HepG2 (cell line): ENCODE measurements around the gene ANKLE1. TPM values are rescaled to one million over a fixed set of nuclear protein-coding genes. Genes with fewer than 3 reads are reported as not detected.

ENCODE experiments used
- ATM ChIP-seq: fragments of 450-650 bp; IDR thresholded peaks from 2 replicates; pipeline ENCODE4 v1.7.1; 2017; ENCODE audit warnings: mild to moderate bottlenecking, borderline replicate concordance
- EHMT2 ChIP-seq: fragments of 200-600 bp; sonication (generic); IDR thresholded peaks from 2 replicates; pipeline ENCODE4 v1.7.0; 2017; ENCODE audit warnings: antibody characterized with exemption, low read depth, low read length, borderline replicate concordance
- HHEX ChIP-seq: IDR thresholded peaks from 2 replicates; pipeline ENCODE4 v1.6.1; 2016; ENCODE audit warnings: control low read depth
- KDM5B ChIP-seq: sonication (generic); formaldehyde crosslinking; IDR thresholded peaks from 2 replicates; pipeline ENCODE4 v1.4.0; 2020; ENCODE audit warnings: missing genetic modification reagents, mild to moderate bottlenecking, borderline replicate concordance
- MBD4 ChIP-seq: IDR thresholded peaks from 2 replicates; pipeline ENCODE4 v1.6.1; 2012; ENCODE audit warnings: low read length, inconsistent platforms, borderline replicate concordance
- ONECUT2 ChIP-seq: sonication (generic); formaldehyde crosslinking; IDR thresholded peaks from 2 replicates; pipeline ENCODE4 v1.4.0; 2020; ENCODE audit warnings: missing genetic modification reagents
- RXRB ChIP-seq: IDR thresholded peaks from 2 replicates; pipeline ENCODE4 v1.6.1; 2016; ENCODE audit warnings: borderline replicate concordance, missing genetic modification reagents, missing compliant biosample characterization
- ZBTB21 ChIP-seq: sonication (generic); formaldehyde crosslinking; IDR thresholded peaks from 2 replicates; pipeline ENCODE4 v1.4.0; 2020; ENCODE audit warnings: missing genetic modification reagents
- ZC3H13 ChIP-seq: sonication (generic); formaldehyde crosslinking; IDR thresholded peaks from 2 replicates; pipeline ENCODE4 v1.8.1; 2023; ENCODE audit warnings: mild to moderate bottlenecking, missing genetic modification reagents, moderate library complexity
- ZNF224 ChIP-seq: sonication (generic); formaldehyde crosslinking; IDR thresholded peaks from 2 replicates; pipeline ENCODE4 v1.5.0; 2020; ENCODE audit warnings: mild to moderate bottlenecking, missing genetic modification reagents
- ZNF510 ChIP-seq: sonication (generic); formaldehyde crosslinking; IDR thresholded peaks from 2 replicates; pipeline ENCODE4 v1.4.0; 2020; ENCODE audit warnings: low read depth, mild to moderate bottlenecking, missing genetic modification reagents
- ZNF605 ChIP-seq: sonication (generic); formaldehyde crosslinking; IDR thresholded peaks from 2 replicates; pipeline ENCODE4 v1.8.0; 2022; ENCODE audit warnings: mild to moderate bottlenecking, missing genetic modification reagents
- ZNF670 ChIP-seq: sonication (generic); formaldehyde crosslinking; IDR thresholded peaks from 2 replicates; pipeline ENCODE4 v1.8.0; 2022; ENCODE audit warnings: mild to moderate bottlenecking, missing genetic modification reagents, borderline replicate concordance
- ZNF75D ChIP-seq: sonication (generic); formaldehyde crosslinking; IDR thresholded peaks from 2 replicates; pipeline ENCODE4 v1.8.1; 2023; ENCODE audit warnings: missing genetic modification reagents, mild to moderate bottlenecking, borderline replicate concordance
- polyA plus RNA-seq, 8 experiments: library from polyadenylated mRNA; depleted of rRNA in 3 of 8; stranded (reverse) in 7 of 8; unstranded in 1 of 8; fragments of >200 nt; fragmentation: Illumina TruSeq in 4 of 8; extraction: Trizol in 4 of 8; gene quantifications; 2 replicates each; pipeline versions ENCODE4 v1.2.1 to v1.2.3, GENCODE V29; 2011 to 2016; ENCODE audit warnings: low read depth in 4 of 8, missing spikeins in 1 of 8, mixed read lengths in 1 of 8; ENCODE audit not compliant: insufficient read depth in 1 of 8
- total RNA-seq, 5 experiments: library from RNA; depleted of rRNA; stranded (reverse); fragments of >200 nt; fragmentation: Illumina TruSeq; extraction: Trizol; gene quantifications; 2 replicates each; pipeline ENCODE4 v1.2.3, GENCODE V29; 2016; ENCODE audit warnings: low read depth in 1 of 5
- TF ChIP-seq, protein P1 (sequence below): sonication (generic); formaldehyde crosslinking; IDR thresholded peaks from 2 replicates; pipeline ENCODE4; 2020; ENCODE audit warnings: missing genetic modification reagents, mild to moderate bottlenecking, borderline replicate concordance
- TF ChIP-seq, protein P2 (sequence below): IDR thresholded peaks from 2 replicates; pipeline ENCODE4 v1.6.1; 2012; ENCODE audit warnings: low read depth, low read length, improper control_type of control experiment
- TF ChIP-seq, protein P3 (sequence below): sonication (generic); formaldehyde crosslinking; IDR thresholded peaks from 2 replicates; pipeline ENCODE4 v1.8.1; 2023; ENCODE audit warnings: mild to moderate bottlenecking, missing genetic modification reagents
- TF ChIP-seq, protein P4 (sequence below): sonication (generic); formaldehyde crosslinking; IDR thresholded peaks from 2 replicates; pipeline ENCODE4 v1.4.0; 2020; ENCODE audit warnings: mild to moderate bottlenecking, missing genetic modification reagents, borderline replicate concordance

Gene ANKLE1
- total and polyA plus RNA-seq, 2 of the 13 experiments (the other 11 are each of a cell fraction or from before 2014, with no cell fraction given): 0.69 to 1.5 TPM

DNA sequence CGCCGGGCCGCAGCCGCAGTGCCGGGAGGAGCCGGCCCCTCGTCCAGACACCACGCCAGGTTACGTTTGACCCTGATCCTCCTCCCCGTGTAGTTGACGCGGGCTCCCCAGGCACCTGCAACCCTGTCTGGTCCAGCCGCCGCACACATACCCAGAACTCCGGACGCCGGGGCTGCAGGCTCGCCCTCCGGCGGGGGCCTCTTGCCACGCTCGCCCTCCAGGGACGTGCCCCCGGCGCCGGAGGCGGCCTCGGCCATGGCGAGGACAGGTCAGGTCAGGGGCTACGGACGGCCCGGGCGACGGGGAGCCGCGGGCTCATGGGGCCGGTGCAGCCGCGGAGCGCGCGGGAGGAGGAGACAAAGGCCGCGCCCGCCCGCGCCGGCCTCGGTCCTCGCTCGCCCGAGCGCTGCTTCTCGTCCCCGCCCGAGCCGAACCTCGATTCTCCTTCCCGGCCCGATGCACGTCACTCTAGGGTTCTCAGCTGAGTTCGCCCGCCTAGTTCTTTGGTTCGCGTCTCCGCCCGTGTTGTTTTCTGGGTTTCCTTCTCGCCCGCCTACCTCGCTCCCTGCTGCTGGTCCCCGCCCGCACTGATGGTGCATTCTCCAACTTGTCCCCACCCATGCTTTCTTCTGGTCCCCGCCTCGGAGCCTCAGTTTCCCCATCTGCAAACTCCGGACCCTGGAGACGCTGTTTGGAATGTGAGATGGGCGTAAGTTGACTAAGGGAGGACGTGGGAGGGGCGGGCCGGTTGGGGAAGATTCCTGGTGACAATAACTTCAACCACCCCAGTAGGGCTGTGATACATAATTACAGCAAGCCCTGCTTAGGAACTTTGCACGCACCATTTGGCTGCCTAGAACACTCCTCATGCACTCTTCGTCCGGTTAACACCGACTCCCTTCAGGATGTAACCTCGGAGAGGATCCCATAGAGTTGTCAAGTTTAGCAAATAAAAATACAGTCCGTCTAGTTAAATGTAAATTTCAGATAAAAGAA is 53.0 kb downstream of the ANKLE1 start, which contains the start of gene ANO8 (continued):
- TF ChIP-seq, protein P1, sequence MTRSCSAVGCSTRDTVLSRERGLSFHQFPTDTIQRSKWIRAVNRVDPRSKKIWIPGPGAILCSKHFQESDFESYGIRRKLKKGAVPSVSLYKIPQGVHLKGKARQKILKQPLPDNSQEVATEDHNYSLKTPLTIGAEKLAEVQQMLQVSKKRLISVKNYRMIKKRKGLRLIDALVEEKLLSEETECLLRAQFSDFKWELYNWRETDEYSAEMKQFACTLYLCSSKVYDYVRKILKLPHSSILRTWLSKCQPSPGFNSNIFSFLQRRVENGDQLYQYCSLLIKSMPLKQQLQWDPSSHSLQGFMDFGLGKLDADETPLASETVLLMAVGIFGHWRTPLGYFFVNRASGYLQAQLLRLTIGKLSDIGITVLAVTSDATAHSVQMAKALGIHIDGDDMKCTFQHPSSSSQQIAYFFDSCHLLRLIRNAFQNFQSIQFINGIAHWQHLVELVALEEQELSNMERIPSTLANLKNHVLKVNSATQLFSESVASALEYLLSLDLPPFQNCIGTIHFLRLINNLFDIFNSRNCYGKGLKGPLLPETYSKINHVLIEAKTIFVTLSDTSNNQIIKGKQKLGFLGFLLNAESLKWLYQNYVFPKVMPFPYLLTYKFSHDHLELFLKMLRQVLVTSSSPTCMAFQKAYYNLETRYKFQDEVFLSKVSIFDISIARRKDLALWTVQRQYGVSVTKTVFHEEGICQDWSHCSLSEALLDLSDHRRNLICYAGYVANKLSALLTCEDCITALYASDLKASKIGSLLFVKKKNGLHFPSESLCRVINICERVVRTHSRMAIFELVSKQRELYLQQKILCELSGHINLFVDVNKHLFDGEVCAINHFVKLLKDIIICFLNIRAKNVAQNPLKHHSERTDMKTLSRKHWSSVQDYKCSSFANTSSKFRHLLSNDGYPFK: no peak
- TF ChIP-seq, protein P2, sequence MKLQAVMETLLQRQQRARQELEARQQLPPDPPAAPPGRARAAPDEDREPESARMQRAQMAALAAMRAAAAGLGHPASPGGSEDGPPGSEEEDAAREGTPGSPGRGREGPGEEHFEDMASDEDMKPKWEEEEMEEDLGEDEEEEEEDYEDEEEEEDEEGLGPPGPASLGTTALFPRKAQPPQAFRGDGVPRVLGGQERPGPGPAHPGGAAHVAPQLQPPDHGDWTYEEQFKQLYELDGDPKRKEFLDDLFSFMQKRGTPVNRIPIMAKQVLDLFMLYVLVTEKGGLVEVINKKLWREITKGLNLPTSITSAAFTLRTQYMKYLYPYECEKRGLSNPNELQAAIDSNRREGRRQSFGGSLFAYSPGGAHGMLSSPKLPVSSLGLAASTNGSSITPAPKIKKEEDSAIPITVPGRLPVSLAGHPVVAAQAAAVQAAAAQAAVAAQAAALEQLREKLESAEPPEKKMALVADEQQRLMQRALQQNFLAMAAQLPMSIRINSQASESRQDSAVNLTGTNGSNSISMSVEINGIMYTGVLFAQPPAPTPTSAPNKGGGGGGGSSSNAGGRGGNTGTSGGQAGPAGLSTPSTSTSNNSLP: 0 out of 2 replicates have a peak, but pooled peaks have one; percentile 13
- TF ChIP-seq, protein P3, sequence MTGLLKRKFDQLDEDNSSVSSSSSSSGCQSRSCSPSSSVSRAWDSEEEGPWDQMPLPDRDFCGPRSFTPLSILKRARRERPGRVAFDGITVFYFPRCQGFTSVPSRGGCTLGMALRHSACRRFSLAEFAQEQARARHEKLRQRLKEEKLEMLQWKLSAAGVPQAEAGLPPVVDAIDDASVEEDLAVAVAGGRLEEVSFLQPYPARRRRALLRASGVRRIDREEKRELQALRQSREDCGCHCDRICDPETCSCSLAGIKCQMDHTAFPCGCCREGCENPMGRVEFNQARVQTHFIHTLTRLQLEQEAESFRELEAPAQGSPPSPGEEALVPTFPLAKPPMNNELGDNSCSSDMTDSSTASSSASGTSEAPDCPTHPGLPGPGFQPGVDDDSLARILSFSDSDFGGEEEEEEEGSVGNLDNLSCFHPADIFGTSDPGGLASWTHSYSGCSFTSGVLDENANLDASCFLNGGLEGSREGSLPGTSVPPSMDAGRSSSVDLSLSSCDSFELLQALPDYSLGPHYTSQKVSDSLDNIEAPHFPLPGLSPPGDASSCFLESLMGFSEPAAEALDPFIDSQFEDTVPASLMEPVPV (CRISPR knock-in tag): no peak
- TF ChIP-seq ZBTB21 (CRISPR knock-in tag): no peak
- no peak for TF ChIP-seq ZNF670
- no peak for TF ChIP-seq ZNF510 (CRISPR knock-in tag)
- TF ChIP-seq RXRB (CRISPR knock-in tag): 0 out of 2 replicates have a peak, but pooled peaks have one; percentile 9
- TF ChIP-seq ZC3H13: no peak; the same call in 1 of the 2 replicates
- TF ChIP-seq ZNF75D (CRISPR knock-in tag): no peak
- no peak for TF ChIP-seq ONECUT2 (CRISPR knock-in tag)
- TF ChIP-seq, protein P4, sequence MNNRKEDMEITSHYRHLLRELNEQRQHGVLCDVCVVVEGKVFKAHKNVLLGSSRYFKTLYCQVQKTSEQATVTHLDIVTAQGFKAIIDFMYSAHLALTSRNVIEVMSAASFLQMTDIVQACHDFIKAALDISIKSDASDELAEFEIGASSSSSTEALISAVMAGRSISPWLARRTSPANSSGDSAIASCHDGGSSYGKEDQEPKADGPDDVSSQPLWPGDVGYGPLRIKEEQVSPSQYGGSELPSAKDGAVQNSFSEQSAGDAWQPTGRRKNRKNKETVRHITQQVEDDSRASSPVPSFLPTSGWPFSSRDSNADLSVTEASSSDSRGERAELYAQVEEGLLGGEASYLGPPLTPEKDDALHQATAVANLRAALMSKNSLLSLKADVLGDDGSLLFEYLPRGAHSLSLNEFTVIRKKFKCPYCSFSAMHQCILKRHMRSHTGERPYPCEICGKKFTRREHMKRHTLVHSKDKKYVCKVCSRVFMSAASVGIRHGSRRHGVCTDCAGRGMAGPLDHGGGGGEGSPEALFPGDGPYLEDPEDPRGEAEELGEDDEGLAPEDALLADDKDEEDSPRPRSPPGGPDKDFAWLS: no peak
- TF ChIP-seq EHMT2: no peak
- TF ChIP-seq HHEX (CRISPR knock-in tag): no peak
- no peak for TF ChIP-seq MBD4
- no peak for TF ChIP-seq ZNF224 (CRISPR knock-in tag)
- TF ChIP-seq ATM: no peak
- TF ChIP-seq KDM5B (CRISPR knock-in tag): peak; percentile 77; the same call in 1 of the 2 replicates
- 0 out of 2 replicates have a peak, but pooled peaks have one; percentile 26 for TF ChIP-seq ZNF605
